GM12878 (cell line): ENCODE measurements around the gene SPATA24. TPM values are rescaled to one million over a fixed set of nuclear protein-coding genes. Genes with fewer than 3 reads are reported as not detected.

ENCODE experiments used
- ATAC-seq: fragments of 200-7000 bp; cut with Tn5 transposase; 3 replicates; pipeline ENCODE4 v1.9.1; 2020; ENCODE audit warnings: mild to moderate bottlenecking, moderate library complexity
- BruUV-seq: library from RNA; stranded (reverse); fragments of 400-500 nt; replicated peaks from 2 replicates; lab custom pipeline; 2021; lab: Mats Ljungman, UMichigan
- CTCF ChIA-PET: fragments of 300-600 bp; sonication (Branson Sonifier 250); formaldehyde crosslinking; extraction: SDS; loops from one replicate; lab custom pipeline; 2021; ENCODE audit warnings: inconsistent platforms; lab: Yijun Ruan, JAX
- POLR2A ChIA-PET: fragments of 350-600 bp; formaldehyde crosslinking; extraction: SDS; loops from one replicate; lab custom pipeline; 2021; ENCODE audit warnings: inconsistent platforms; lab: Charles Lee
- RAD21 ChIA-PET: fragments of 300-600 bp; sonication (Branson Sonifier 250); formaldehyde crosslinking; loops from one replicate; lab custom pipeline; 2023; ENCODE audit warnings: antibody characterized with exemption; ENCODE audit not compliant: unreplicated experiment; lab: Charles Lee
- SMC1A ChIA-PET: fragments of 300-600 bp; sonication (Branson Sonifier 250); formaldehyde crosslinking; loops from one replicate; lab custom pipeline; 2023; ENCODE audit not compliant: unreplicated experiment, uncharacterized antibody; lab: Charles Lee
- DNase-seq: peaks from one replicate; pipeline ENCODE4 v3.0.0-alpha.2; 2011; ENCODE audit warnings: low read depth, low spot score
- FAIRE-seq: peaks from 3 replicates; lab custom pipeline; 2011; peaks lifted over from hg19 to GRCh38; lab: Jason Lieb, UNC
- H2AFZ ChIP-seq: 2 replicates; pipeline ENCODE4 v1.6.0; 2011; ENCODE audit warnings: low read depth, low read length, control low read depth; ENCODE audit not compliant: control insufficient read depth
- H3K27ac ChIP-seq: 2 replicates; pipeline ENCODE4 v1.5.1; 2011; ENCODE audit warnings: control low read depth; ENCODE audit not compliant: control insufficient read depth, insufficient read depth
- H3K27me3 ChIP-seq, 2 experiments: replicated peaks in 1 of 2; 2 replicates each; pipeline versions ENCODE4 v1.6.0 to v1.6.1; 2011; ENCODE audit warnings: low read length in 1 of 2; ENCODE audit not compliant: control insufficient read depth in 2 of 2, insufficient read depth in 2 of 2
- H3K36me3 ChIP-seq, 2 experiments: 2 replicates each; pipeline ENCODE4 v1.5.1; 2011; ENCODE audit warnings: low read length in 1 of 2; ENCODE audit not compliant: control insufficient read depth in 2 of 2, insufficient read depth in 2 of 2
- H3K4me1 ChIP-seq: 2 replicates; pipeline ENCODE4 v1.6.1; 2011; ENCODE audit warnings: mild to moderate bottlenecking, low read length, moderate library complexity, mixed read lengths; ENCODE audit not compliant: control insufficient read depth, insufficient read depth
- H3K4me2 ChIP-seq: 2 replicates; pipeline ENCODE4 v1.6.0; 2011; ENCODE audit warnings: control low read depth; ENCODE audit not compliant: control insufficient read depth, insufficient read depth
- H3K4me3 ChIP-seq: fragments of 200-600 bp; sonication (generic); 2 replicates; pipeline ENCODE4 v1.5.1; 2016
- H3K79me2 ChIP-seq: 2 replicates; pipeline ENCODE4 v1.6.0; 2011; ENCODE audit warnings: low read length; ENCODE audit not compliant: control insufficient read depth, insufficient read depth
- H3K9ac ChIP-seq: 2 replicates; pipeline ENCODE4 v1.8.0; 2011; ENCODE audit warnings: low read length, control low read depth, mixed read lengths; ENCODE audit not compliant: control insufficient read depth, insufficient read depth
- H3K9me3 ChIP-seq: replicated peaks from 3 replicates; pipeline ENCODE4 v1.5.1; 2011; ENCODE audit warnings: mild to moderate bottlenecking, low read length; ENCODE audit not compliant: control insufficient read depth, insufficient read depth
- H4K20me1 ChIP-seq: 2 replicates; pipeline ENCODE4 v1.6.0; 2011; ENCODE audit not compliant: control insufficient read depth, insufficient read depth
- SIN3A ChIP-seq: IDR thresholded peaks from 2 replicates; pipeline ENCODE4 v1.6.1; 2012; ENCODE audit warnings: low read depth, low read length, improper control_type of control experiment
- TAF1 ChIP-seq: IDR thresholded peaks from 2 replicates; pipeline ENCODE4 v1.6.1; 2011; ENCODE audit warnings: mild to moderate bottlenecking, low read depth, low read length, borderline replicate concordance
- YBX1 ChIP-seq: fragments of 450-650 bp; IDR thresholded peaks from 2 replicates; pipeline ENCODE4 v1.6.1; 2016; ENCODE audit warnings: antibody characterized with exemption
- ZNF384 ChIP-seq: IDR thresholded peaks from 2 replicates; pipeline ENCODE4 v1.6.1; 2012; ENCODE audit warnings: low read depth, mild to moderate bottlenecking, low read length, improper control_type of control experiment, borderline replicate concordance
- WGBS: methylation state at CpG from one replicate; pipeline ENCODE4 v1.1.6; 2016; ENCODE audit warnings: low lambda C conversion rate; ENCODE audit not compliant: insufficient replicate concordance, insufficient coverage; ENCODE audit errors: missing lambda C conversion rate; 5-methylcytosine and 5-hydroxymethylcytosine counted together
- in situ Hi-C: fragments of 300-500 bp; cut with MboI; formaldehyde crosslinking; loops from 9 replicates; pipeline ENCODE4 v1.14.3; 2018; ENCODE audit warnings: mixed read lengths
- intact Hi-C: fragments of 100-400 bp; cut with micrococcal nuclease; formaldehyde crosslinking; loops from one replicate; pipeline ENCODE4 v1.14.2; 2022; ENCODE audit not compliant: unreplicated experiment
- polyA plus RNA-seq, 11 experiments: library from polyadenylated mRNA; depleted of rRNA in 4 of 11; unstranded in 6 of 11; stranded (reverse) in 5 of 11; fragments of >200 nt; fragmentation: Nextera tagmentation in 4 of 11; fragmentation: Illumina TruSeq in 1 of 11; extraction: Ambion mirVana in 4 of 11; extraction: Trizol in 1 of 11; gene quantifications; 1 replicate in 1 of 11; 2 replicates in 10 of 11; pipeline versions ENCODE4 v1.2.1 to v1.2.3, GENCODE V29; 2011 to 2016; ENCODE audit warnings: inconsistent platforms in 2 of 11, missing spikeins in 2 of 11, low read depth in 1 of 11
- total RNA-seq, 4 experiments: library from RNA; depleted of rRNA in 3 of 4; stranded (reverse); fragments of >200 nt in 3 of 4; fragmentation: Illumina TruSeq in 1 of 4; extraction: Trizol in 1 of 4; gene quantifications; 2 replicates each; pipeline versions ENCODE4 v1.2.1 to v1.2.3, GENCODE V29; 2013 to 2021
- TF ChIP-seq, protein P1 (sequence below), 3 experiments: IDR thresholded peaks in 2 of 3; conservative IDR thresholded peaks in 1 of 3; 2 replicates each; pipeline ENCODE4 v1.5.1; 2011; ENCODE audit warnings: low read depth in 3 of 3, low read length in 3 of 3, mild to moderate bottlenecking in 3 of 3, control low read depth in 2 of 3, moderate library complexity in 2 of 3, inconsistent platforms in 1 of 3, mixed read lengths in 1 of 3; ENCODE audit not compliant: control insufficient read depth in 2 of 3, insufficient read depth in 1 of 3; ENCODE audit errors: extremely low read depth in 1 of 3

Gene SPATA24
- total and polyA plus RNA-seq, 10 of the 15 experiments (the other 5 are each of a cell fraction or from before 2014, with no cell fraction given): 4.1 to 9.8 (median 7.3) TPM

DNA sequence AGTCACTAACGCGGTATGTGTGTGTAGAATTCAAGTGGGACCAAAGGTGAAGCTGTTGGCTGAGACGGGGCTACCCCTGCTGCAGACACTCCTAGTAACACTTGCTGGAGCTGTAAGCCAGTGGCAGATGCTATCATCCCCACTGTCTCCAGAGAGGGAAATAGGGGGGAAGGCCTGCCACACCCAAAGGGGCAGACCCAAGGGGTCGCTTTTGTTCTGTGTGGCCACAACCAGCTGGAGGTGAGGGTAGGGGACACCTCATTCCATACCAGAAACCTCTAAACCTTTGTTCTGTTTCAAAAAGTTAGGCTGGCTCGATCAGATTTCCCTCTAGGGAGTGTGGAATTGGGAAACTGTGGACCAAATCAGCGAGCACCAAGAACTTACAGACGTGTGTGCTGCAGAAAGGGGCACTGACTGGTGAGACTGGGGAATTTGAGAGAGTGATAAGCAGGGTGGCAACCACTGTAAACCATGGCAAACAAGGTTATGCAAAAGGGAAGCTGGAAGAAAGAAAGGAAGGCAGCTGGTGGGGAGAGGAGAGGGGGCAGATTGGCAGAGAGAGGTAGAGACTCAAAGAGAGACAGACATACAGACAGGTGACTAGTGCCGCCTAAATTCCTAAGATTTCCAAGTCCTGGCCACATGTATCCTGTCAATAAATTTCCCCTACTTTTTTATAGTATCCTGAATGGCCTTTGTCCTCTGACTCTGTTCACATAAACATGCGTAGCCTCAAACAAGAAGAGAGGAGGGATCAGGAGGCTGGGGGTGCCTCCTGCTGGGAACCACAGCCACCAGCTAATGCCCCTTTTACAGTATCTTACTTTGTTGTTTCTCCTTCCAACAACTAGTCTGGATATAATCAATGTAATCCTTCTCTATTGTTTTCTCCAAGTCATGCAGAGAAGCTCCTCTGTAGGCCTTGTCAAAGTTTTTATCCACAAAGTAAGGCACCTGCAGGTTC lies 15.6 kb upstream of the SPATA24 start:
- Histone ChIP-seq H3K27ac (no peak overlapping the region), H3K4me2 (no peak overlapping the region), H3K9me3 (no peaks in the 10 kb centered on the region), H2AFZ (no peak overlapping the region), H3K79me2 (no peaks in the 10 kb centered on the region), H3K27me3 (no peaks in the 10 kb centered on the region), H3K4me3 (no peak overlapping the region), H3K4me1 (peaks cover 13% of the 10 kb centered on the region), H3K9ac (no peak overlapping the region), H4K20me1 (no peaks in the 10 kb centered on the region), H3K36me3 (peaks cover 0 to 3% of the 10 kb centered on the region in 2 experiments; a peak in 2 of 4 replicates)
- TF ChIP-seq, protein P1, sequence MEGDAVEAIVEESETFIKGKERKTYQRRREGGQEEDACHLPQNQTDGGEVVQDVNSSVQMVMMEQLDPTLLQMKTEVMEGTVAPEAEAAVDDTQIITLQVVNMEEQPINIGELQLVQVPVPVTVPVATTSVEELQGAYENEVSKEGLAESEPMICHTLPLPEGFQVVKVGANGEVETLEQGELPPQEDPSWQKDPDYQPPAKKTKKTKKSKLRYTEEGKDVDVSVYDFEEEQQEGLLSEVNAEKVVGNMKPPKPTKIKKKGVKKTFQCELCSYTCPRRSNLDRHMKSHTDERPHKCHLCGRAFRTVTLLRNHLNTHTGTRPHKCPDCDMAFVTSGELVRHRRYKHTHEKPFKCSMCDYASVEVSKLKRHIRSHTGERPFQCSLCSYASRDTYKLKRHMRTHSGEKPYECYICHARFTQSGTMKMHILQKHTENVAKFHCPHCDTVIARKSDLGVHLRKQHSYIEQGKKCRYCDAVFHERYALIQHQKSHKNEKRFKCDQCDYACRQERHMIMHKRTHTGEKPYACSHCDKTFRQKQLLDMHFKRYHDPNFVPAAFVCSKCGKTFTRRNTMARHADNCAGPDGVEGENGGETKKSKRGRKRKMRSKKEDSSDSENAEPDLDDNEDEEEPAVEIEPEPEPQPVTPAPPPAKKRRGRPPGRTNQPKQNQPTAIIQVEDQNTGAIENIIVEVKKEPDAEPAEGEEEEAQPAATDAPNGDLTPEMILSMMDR (IDR thresholded peaks at IDR 0.05 in 2 of 3, conservative IDR thresholded peaks at IDR 0.05 in 1 of 3; ENCODE audit: control insufficient read depth in 2 of 3, extremely low read depth in 1 of 3, insufficient read depth in 1 of 3, low read depth in 3 of 3, low read length in 3 of 3): peak in 2 of 3 experiments; percentile 6 to 23; a peak in 1 of 6 replicates
- no peak for TF ChIP-seq SIN3A
- no peak for TF ChIP-seq YBX1
- no peak for TF ChIP-seq ZNF384
- no peak for TF ChIP-seq TAF1
- WGBS: 79% methylated on average over 9 of the region's 9 CpGs
- ChIA-PET RAD21 (interaction anchor here (0.5 to 9.2 kb wide), 15 partner anchors 12 to 328 kb away, joined by 3 to 241 read pairs (median 4); partner anchors contain the start of genes CXXC5, DNAJC18, PAIP2 and SPATA24), CTCF (interaction anchor here (0.7 to 9.5 kb wide), 26 partner anchors 9 to 346 kb away, joined by 3 to 491 read pairs (median 6); partner anchors contain the start of genes DNAJC18, PROB1 and STING1), POLR2A (interaction anchor here (0.5 to 2.3 kb wide), 12 partner anchors 9 to 154 kb away, joined by 3 to 10 read pairs (median 5); partner anchors contain the start of genes DNAJC18 and SPATA24), SMC1A (interaction anchor here (0.5 to 5.6 kb wide), 28 partner anchors 8 to 252 kb away, joined by 3 to 105 read pairs (median 4); partner anchors contain the start of genes DNAJC18, SPATA24 and STING1)
- no peak for FAIRE-seq
- intact Hi-C loops: loop anchor here (5.0 kb wide), 3 partner anchors 143 to 348 kb away; partner anchors contain the start of gene UBE2D2
- in situ Hi-C loops: loop anchor here (5.0 kb wide), 1 partner anchor 98 kb away; no protein-coding TSS in a partner anchor
- DNase-seq: no peak
- ATAC-seq: no peak
- BruUV-seq: no TSS peak
